ENCODE measurements around the gene CRKL.

- TF ChIP-seq CTCF (IDR thresholded peaks at IDR 0.05) (no peak), EZH2 (IDR thresholded peaks at IDR 0.05; ENCODE audit: borderline replicate concordance, insufficient read depth, low read depth, low read length, poor library complexity, severe bottlenecking) (no peak)
Measured at GRCh38 chr22:20946080-20946986, 29.1 kb downstream of the CRKL start.
